Fibroblast of the aortic adventitia (primary cell): ENCODE results near the gene DIDO1. TPM values are rescaled to one million over a fixed set of nuclear protein-coding genes. Genes with fewer than 3 reads are reported as not detected.
A peak's percentile ranks its signal among the peaks of the same experiment; 100 is the strongest.

Experiments used
- DNase-seq: peaks from one replicate; pipeline ENCODE4 v3.0.0-alpha.2; 2010; ENCODE audit warnings: low read depth
- H3K4me3 ChIP-seq: 2 replicates; pipeline ENCODE4 v1.5.1; 2011; ENCODE audit warnings: low read depth, mild to moderate bottlenecking, control low read depth, low read length, moderate library complexity
- total RNA-seq: library from RNA; depleted of rRNA; stranded (reverse); fragments of >200 nt; gene quantifications from 2 replicates; pipeline ENCODE4 v1.2.3, GENCODE V29; 2012; ENCODE audit warnings: low replicate concordance
- TF ChIP-seq, protein P1 (sequence below): IDR thresholded peaks from 2 replicates; pipeline ENCODE4 v1.5.1; 2011; ENCODE audit warnings: mild to moderate bottlenecking, low read length, control low read depth, inconsistent platforms; ENCODE audit not compliant: insufficient read depth

Gene DIDO1
- total RNA-seq, 1 donor = 48.4 TPM

- H3K4me3 ChIP-seq = no peak overlapping the region
- DNase-seq = no peak
- TF ChIP-seq, protein P1, sequence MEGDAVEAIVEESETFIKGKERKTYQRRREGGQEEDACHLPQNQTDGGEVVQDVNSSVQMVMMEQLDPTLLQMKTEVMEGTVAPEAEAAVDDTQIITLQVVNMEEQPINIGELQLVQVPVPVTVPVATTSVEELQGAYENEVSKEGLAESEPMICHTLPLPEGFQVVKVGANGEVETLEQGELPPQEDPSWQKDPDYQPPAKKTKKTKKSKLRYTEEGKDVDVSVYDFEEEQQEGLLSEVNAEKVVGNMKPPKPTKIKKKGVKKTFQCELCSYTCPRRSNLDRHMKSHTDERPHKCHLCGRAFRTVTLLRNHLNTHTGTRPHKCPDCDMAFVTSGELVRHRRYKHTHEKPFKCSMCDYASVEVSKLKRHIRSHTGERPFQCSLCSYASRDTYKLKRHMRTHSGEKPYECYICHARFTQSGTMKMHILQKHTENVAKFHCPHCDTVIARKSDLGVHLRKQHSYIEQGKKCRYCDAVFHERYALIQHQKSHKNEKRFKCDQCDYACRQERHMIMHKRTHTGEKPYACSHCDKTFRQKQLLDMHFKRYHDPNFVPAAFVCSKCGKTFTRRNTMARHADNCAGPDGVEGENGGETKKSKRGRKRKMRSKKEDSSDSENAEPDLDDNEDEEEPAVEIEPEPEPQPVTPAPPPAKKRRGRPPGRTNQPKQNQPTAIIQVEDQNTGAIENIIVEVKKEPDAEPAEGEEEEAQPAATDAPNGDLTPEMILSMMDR = no peak
Observed at GRCh38 chr20:62880935-62881661, 45.2 kb downstream of the DIDO1 start.

GRCh38 chr20:62880147-62880934, 46.0 kb downstream of the DIDO1 start:
- TF ChIP-seq, protein P1 = no peak
- no peak overlapping the region for H3K4me3 ChIP-seq
- DNase-seq = no peak

- TF ChIP-seq, protein P1 = no peak
- DNase-seq = no peak
- H3K4me3 ChIP-seq = no peak overlapping the region
Observed at GRCh38 chr20:62879275-62880146, 46.8 kb downstream of the DIDO1 start.

DNA sequence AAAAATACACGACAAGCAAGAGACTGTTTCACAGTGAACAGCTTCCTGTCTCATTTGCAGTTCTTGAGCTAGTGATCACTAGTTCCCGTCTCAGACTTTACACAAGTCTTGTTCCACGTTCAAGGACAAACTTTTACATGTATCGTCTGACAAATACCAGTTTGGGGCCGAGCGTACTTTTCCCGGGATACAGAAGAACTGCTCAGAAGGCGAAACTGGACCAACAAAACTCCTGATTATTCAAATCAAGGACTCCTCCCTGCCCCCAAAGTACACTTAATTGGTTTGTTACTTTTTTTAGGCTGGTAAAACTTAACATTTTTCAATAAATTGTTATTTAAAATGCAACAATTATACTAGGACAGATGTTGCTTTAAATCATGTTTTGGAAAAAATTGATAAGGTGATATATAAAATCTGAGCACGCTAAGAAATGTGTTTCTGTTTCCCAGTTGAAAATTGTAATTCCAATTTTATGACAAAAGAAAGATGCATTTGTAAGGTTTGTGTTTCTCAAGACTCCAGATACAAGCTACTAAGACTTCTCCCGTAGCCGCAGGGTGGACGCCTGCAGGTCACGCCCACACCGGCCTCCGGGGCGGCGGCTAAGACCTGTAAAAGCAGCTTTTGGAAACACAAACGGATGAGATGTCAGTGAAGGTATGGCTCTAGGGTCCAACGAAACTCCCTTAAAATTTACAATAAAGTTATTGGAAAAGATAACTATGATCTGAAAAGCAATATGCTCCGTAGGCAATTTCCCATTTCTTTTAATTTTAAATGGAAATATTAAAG, 47.9 kb downstream of the DIDO1 start:
- TF ChIP-seq, protein P1 = no peak
- DNase-seq = no peak
- H3K4me3 ChIP-seq = no peak overlapping the region

DNA sequence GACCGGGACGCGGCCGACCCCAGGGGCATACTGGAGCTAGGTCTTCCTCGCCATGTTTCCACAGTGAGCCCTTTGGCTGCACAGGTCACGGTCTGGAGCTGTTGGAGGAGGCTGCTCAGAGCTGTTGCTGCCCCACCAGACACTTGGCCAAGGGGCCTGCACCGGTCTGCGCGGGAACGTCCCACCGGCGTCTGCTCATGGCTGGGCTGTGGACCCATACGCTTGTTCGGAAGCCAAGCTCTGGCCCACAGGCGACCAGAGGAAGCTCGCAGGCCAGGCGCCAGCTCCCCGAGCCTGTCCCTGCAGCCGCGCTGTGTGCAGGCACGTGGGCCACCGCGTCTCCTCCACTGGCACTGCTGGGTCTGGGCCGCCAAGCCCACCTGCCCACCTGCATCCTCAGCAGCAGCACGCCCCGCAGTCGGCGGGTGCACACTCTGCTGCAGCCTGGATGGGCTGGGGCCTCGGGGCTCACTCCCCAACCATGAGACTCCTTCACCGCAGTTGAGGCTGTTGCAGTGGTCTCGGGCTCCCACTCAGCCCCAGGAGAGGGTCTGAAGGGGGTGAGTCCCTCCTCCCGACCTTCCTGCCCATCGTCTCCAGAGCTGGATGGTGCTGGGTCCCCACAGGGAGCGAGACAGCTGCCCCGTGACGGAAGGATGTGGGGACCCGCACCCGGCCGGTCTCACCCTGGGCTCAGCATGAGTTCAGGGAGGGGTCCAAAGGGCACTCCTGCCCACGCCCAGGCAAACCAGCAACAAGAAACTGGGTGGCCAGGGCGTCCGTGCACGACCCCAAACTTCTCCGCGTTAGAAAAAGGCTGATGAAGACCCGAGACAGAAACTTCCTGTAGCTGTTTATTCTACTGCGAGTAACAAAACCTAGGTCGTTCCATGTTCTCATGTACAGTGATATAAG, 49.1 kb downstream of the DIDO1 start:
- TF ChIP-seq, protein P1 = no peak
- H3K4me3 ChIP-seq = no peak overlapping the region
- peak; percentile 63 for DNase-seq
